ENCODE results near the gene KRT9.
"Not testable (repeated sequence)": the region's sequence is repeated elsewhere in the genome, so short reads cannot be mapped to it uniquely, and the experiment has no call there.

KRT9 gene

GRCh38 chr17:41584331-41584927 is 12.6 kb upstream of the KRT9 start:
- H3K4me1 ChIP-seq (ENCODE audit: control insufficient read depth, insufficient read depth, low read length, poor library complexity, severe bottlenecking); H3K9me3 ChIP-seq (ENCODE audit: control insufficient read depth, low read length); H3K36me3 ChIP-seq (ENCODE audit: control insufficient read depth, insufficient read depth, low read length); H3K4me3 ChIP-seq (ENCODE audit: extremely low read depth, insufficient read depth, low read length, poor library complexity, severe bottlenecking); H3K27ac ChIP-seq (ENCODE audit: low read depth, low read length, severe bottlenecking): not testable (repeated sequence)
- WGBS, 2 experiments (ENCODE audit: insufficient coverage in 2 of 2): 86 to 95% methylated on average over 7 to 8 of the region's 8 CpGs

GRCh38 chr17:41583137-41584127 is 11.6 kb upstream of the KRT9 start:
- 89 to 95% methylated on average over 27 to 30 of the region's 33 CpGs for WGBS, 2 experiments (ENCODE audit: insufficient coverage in 2 of 2)
- no peak overlapping the region for H3K4me3 ChIP-seq (ENCODE audit: extremely low read depth, insufficient read depth, low read length, poor library complexity, severe bottlenecking)
- no peaks in the 10 kb centered on the region for H3K9me3 ChIP-seq (ENCODE audit: control insufficient read depth, low read length)
- H3K36me3 ChIP-seq (ENCODE audit: control insufficient read depth, insufficient read depth, low read length): no peaks in the 10 kb centered on the region
- peaks cover 2% of the 10 kb centered on the region for H3K4me1 ChIP-seq (ENCODE audit: control insufficient read depth, insufficient read depth, low read length, poor library complexity, severe bottlenecking)
- no peak overlapping the region for H3K27ac ChIP-seq (ENCODE audit: low read depth, low read length, severe bottlenecking)

- not testable (repeated sequence) for H3K9me3 ChIP-seq (ENCODE audit: control insufficient read depth, low read length); H3K4me1 ChIP-seq (ENCODE audit: control insufficient read depth, insufficient read depth, low read length, poor library complexity, severe bottlenecking); H3K27ac ChIP-seq (ENCODE audit: low read depth, low read length, severe bottlenecking); H3K4me3 ChIP-seq (ENCODE audit: extremely low read depth, insufficient read depth, low read length, poor library complexity, severe bottlenecking); H3K36me3 ChIP-seq (ENCODE audit: control insufficient read depth, insufficient read depth, low read length)
- WGBS, 2 experiments (ENCODE audit: insufficient coverage in 2 of 2): 93 to 96% methylated on average over 4 to 9 of the region's 13 CpGs
Measured at GRCh38 chr17:41582061-41582968, 10.5 kb upstream of the KRT9 start.

GRCh38 chr17:41581366-41582060 is 9.7 kb upstream of the KRT9 start:
- Histone ChIP-seq H3K9me3 (ENCODE audit: control insufficient read depth, low read length) (no peaks in the 10 kb centered on the region), H3K4me1 (ENCODE audit: control insufficient read depth, insufficient read depth, low read length, poor library complexity, severe bottlenecking) (peaks cover 2% of the 10 kb centered on the region), H3K36me3 (ENCODE audit: control insufficient read depth, insufficient read depth, low read length) (no peaks in the 10 kb centered on the region), H3K4me3 (ENCODE audit: extremely low read depth, insufficient read depth, low read length, poor library complexity, severe bottlenecking) (no peak overlapping the region), H3K27ac (ENCODE audit: low read depth, low read length, severe bottlenecking) (no peak overlapping the region)
- 92 to 100% methylated on average over 3 to 4 of the region's 4 CpGs for WGBS, 2 experiments (ENCODE audit: insufficient coverage in 2 of 2)

- no peaks in the 10 kb centered on the region for H3K36me3 ChIP-seq (ENCODE audit: control insufficient read depth, insufficient read depth, low read length)
- no peaks in the 10 kb centered on the region for H3K9me3 ChIP-seq (ENCODE audit: control insufficient read depth, low read length)
- H3K27ac ChIP-seq (ENCODE audit: low read depth, low read length, severe bottlenecking): no peak overlapping the region
- H3K4me3 ChIP-seq (ENCODE audit: extremely low read depth, insufficient read depth, low read length, poor library complexity, severe bottlenecking): no peak overlapping the region
- peaks cover 2% of the 10 kb centered on the region for H3K4me1 ChIP-seq (ENCODE audit: control insufficient read depth, insufficient read depth, low read length, poor library complexity, severe bottlenecking)
- 45 to 57% methylated on average over 1 of the region's 1 CpG for WGBS, 2 experiments (ENCODE audit: insufficient coverage in 2 of 2)
Measured at GRCh38 chr17:41580687-41581365, 9.0 kb upstream of the KRT9 start.

- H3K4me1 ChIP-seq (ENCODE audit: control insufficient read depth, insufficient read depth, low read length, poor library complexity, severe bottlenecking): peaks cover 2% of the 10 kb centered on the region
- H3K9me3 ChIP-seq (ENCODE audit: control insufficient read depth, low read length): no peaks in the 10 kb centered on the region
- no peak overlapping the region for H3K27ac ChIP-seq (ENCODE audit: low read depth, low read length, severe bottlenecking)
- H3K4me3 ChIP-seq (ENCODE audit: extremely low read depth, insufficient read depth, low read length, poor library complexity, severe bottlenecking): no peak overlapping the region
- WGBS, 2 experiments (ENCODE audit: insufficient coverage in 2 of 2): 85 to 92% methylated on average over 2 of the region's 2 CpGs
- H3K36me3 ChIP-seq (ENCODE audit: control insufficient read depth, insufficient read depth, low read length): no peaks in the 10 kb centered on the region
Measured at GRCh38 chr17:41580244-41580575, 8.4 kb upstream of the KRT9 start.

GRCh38 chr17:41579484-41580243 is 7.8 kb upstream of the KRT9 start:
- 46 to 51% methylated on average over 13 to 17 of the region's 18 CpGs for WGBS, 2 experiments (ENCODE audit: insufficient coverage in 2 of 2)
- Histone ChIP-seq H3K4me3 (ENCODE audit: extremely low read depth, insufficient read depth, low read length, poor library complexity, severe bottlenecking) (no peak overlapping the region), H3K4me1 (ENCODE audit: control insufficient read depth, insufficient read depth, low read length, poor library complexity, severe bottlenecking) (peaks cover 2% of the 10 kb centered on the region), H3K36me3 (ENCODE audit: control insufficient read depth, insufficient read depth, low read length) (no peaks in the 10 kb centered on the region), H3K27ac (ENCODE audit: low read depth, low read length, severe bottlenecking) (no peak overlapping the region), H3K9me3 (ENCODE audit: control insufficient read depth, low read length) (no peaks in the 10 kb centered on the region)

- peaks cover 2% of the 10 kb centered on the region for H3K4me1 ChIP-seq (ENCODE audit: control insufficient read depth, insufficient read depth, low read length, poor library complexity, severe bottlenecking)
- no peak overlapping the region for H3K27ac ChIP-seq (ENCODE audit: low read depth, low read length, severe bottlenecking)
- H3K9me3 ChIP-seq (ENCODE audit: control insufficient read depth, low read length): no peaks in the 10 kb centered on the region
- no peaks in the 10 kb centered on the region for H3K36me3 ChIP-seq (ENCODE audit: control insufficient read depth, insufficient read depth, low read length)
- no peak overlapping the region for H3K4me3 ChIP-seq (ENCODE audit: extremely low read depth, insufficient read depth, low read length, poor library complexity, severe bottlenecking)
- 78 to 90% methylated on average over 4 of the region's 5 CpGs for WGBS, 2 experiments (ENCODE audit: insufficient coverage in 2 of 2)
Measured at GRCh38 chr17:41578971-41579370, 7.1 kb upstream of the KRT9 start.

GRCh38 chr17:41578538-41578937 is 6.7 kb upstream of the KRT9 start:
- Histone ChIP-seq H3K27ac (ENCODE audit: low read depth, low read length, severe bottlenecking) (no peak overlapping the region), H3K4me3 (ENCODE audit: extremely low read depth, insufficient read depth, low read length, poor library complexity, severe bottlenecking) (no peak overlapping the region), H3K36me3 (ENCODE audit: control insufficient read depth, insufficient read depth, low read length) (no peaks in the 10 kb centered on the region), H3K4me1 (ENCODE audit: control insufficient read depth, insufficient read depth, low read length, poor library complexity, severe bottlenecking) (peaks cover 2% of the 10 kb centered on the region), H3K9me3 (ENCODE audit: control insufficient read depth, low read length) (no peaks in the 10 kb centered on the region)
- WGBS, 2 experiments (ENCODE audit: insufficient coverage in 2 of 2): no CpG with 5 or more reads among the region's 1 CpG

Data from mesodermal cell (in vitro differentiated cells).